ENCODE results near the gene NUDCD3. TPM values are rescaled to one million over a fixed set of nuclear protein-coding genes. Genes with fewer than 3 reads are reported as not detected.
A peak's percentile ranks its signal among the peaks of the same experiment; 100 is the strongest.

Gene NUDCD3
- total and polyA plus RNA-seq, 4 donors, result 15.4 to 30.7 (median 24.3) TPM

DNA sequence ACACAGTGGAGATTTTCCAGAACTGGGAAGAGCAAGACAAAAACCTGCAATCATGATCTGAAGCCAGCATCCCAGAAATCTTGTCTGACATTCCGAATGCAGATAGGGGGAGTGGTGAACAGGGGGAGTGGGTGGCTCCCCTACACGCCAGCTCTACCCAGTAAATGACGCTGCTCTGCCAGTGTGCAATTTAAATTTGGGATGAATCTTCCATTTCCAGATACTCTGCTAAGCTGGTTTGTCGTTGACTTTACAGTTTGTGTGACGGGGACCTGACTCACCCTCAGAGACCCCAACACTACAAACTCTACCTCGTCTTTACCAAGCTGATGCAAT lies 96.4 kb downstream of the NUDCD3 start:
- WGBS, result 97% methylated on average over 6 of the region's 6 CpGs
- H3K9me3 ChIP-seq (ENCODE audit: control insufficient read depth in 4 of 4, low read length in 3 of 4), result no peaks in the 10 kb centered on the region
- no peaks in the 10 kb centered on the region for H3K27me3 ChIP-seq (ENCODE audit: control insufficient read depth in 4 of 4, insufficient read depth in 4 of 4, low read length in 3 of 4)
- H3K27ac ChIP-seq (ENCODE audit: low read depth in 1 of 2, low read length in 2 of 2), result no peak overlapping the region
- TF ChIP-seq GABPA (IDR thresholded peaks at IDR 0.05 in 1 of 2, conservative IDR thresholded peaks at IDR 0.05 in 1 of 2) (no peak), JUND (IDR thresholded peaks at IDR 0.05) (no peak), MAX (IDR thresholded peaks at IDR 0.05) (no peak), YY1 (IDR thresholded peaks at IDR 0.05) (no peak), TAF1 (conservative IDR thresholded peaks at IDR 0.05) (no peak)
- TF ChIP-seq, protein P1, sequence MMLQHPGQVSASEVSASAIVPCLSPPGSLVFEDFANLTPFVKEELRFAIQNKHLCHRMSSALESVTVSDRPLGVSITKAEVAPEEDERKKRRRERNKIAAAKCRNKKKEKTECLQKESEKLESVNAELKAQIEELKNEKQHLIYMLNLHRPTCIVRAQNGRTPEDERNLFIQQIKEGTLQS (IDR thresholded peaks at IDR 0.05), result no peak
- TF ChIP-seq, protein P2, sequence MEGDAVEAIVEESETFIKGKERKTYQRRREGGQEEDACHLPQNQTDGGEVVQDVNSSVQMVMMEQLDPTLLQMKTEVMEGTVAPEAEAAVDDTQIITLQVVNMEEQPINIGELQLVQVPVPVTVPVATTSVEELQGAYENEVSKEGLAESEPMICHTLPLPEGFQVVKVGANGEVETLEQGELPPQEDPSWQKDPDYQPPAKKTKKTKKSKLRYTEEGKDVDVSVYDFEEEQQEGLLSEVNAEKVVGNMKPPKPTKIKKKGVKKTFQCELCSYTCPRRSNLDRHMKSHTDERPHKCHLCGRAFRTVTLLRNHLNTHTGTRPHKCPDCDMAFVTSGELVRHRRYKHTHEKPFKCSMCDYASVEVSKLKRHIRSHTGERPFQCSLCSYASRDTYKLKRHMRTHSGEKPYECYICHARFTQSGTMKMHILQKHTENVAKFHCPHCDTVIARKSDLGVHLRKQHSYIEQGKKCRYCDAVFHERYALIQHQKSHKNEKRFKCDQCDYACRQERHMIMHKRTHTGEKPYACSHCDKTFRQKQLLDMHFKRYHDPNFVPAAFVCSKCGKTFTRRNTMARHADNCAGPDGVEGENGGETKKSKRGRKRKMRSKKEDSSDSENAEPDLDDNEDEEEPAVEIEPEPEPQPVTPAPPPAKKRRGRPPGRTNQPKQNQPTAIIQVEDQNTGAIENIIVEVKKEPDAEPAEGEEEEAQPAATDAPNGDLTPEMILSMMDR (IDR thresholded peaks at IDR 0.05; ENCODE audit: low read depth, low read length, missing input control), result no peak
- H3K4me1 ChIP-seq (ENCODE audit: control insufficient read depth in 4 of 4, insufficient read depth in 4 of 4, low read length in 3 of 4), result peaks cover 0 to 4% (median 0%) of the 10 kb centered on the region in 4 donors
- H3K36me3 ChIP-seq (ENCODE audit: control insufficient read depth in 4 of 4, insufficient read depth in 3 of 4, low read depth in 1 of 4, low read length in 3 of 4), result peaks cover 5 to 33% (median 25%) of the 10 kb centered on the region in 4 donors
- H3K9ac ChIP-seq (ENCODE audit: low read depth in 1 of 2, low read length in 2 of 2), result no peak overlapping the region
- no peak for DNase-seq (ENCODE audit: low spot score)
- no peak overlapping the region for H3K4me3 ChIP-seq (ENCODE audit: low read depth in 1 of 3, low read length in 3 of 3)

- peak; percentile 20 for DNase-seq (ENCODE audit: low spot score)
- H3K36me3 ChIP-seq (ENCODE audit: control insufficient read depth in 4 of 4, insufficient read depth in 3 of 4, low read depth in 1 of 4, low read length in 3 of 4), result peaks cover 7 to 36% (median 29%) of the 10 kb centered on the region in 4 donors
Measured at GRCh38 chr7:44393238-44394111, 97.0 kb downstream of the NUDCD3 start.

More at GRCh38 chr7:44393238-44394111, 97.0 kb downstream of the NUDCD3 start:
- TF ChIP-seq RAD21 (IDR thresholded peaks at IDR 0.05) (no peak), TAF1 (conservative IDR thresholded peaks at IDR 0.05) (no peak), YY1 (IDR thresholded peaks at IDR 0.05) (no peak), RXRA (IDR thresholded peaks at IDR 0.05) (no peak), HNF4A (conservative IDR thresholded peaks at IDR 0.05) (no peak), JUND (IDR thresholded peaks at IDR 0.05) (no peak), SP1 (IDR thresholded peaks at IDR 0.05) (no peak), GABPA (IDR thresholded peaks at IDR 0.05 in 1 of 2, conservative IDR thresholded peaks at IDR 0.05 in 1 of 2) (no peak), EGR1 (IDR thresholded peaks at IDR 0.05; ENCODE audit: low read depth in 2 of 2) (no peak)
- TF ChIP-seq, protein P1 (IDR thresholded peaks at IDR 0.05), result no peak
- TF ChIP-seq, protein P2 (IDR thresholded peaks at IDR 0.05; ENCODE audit: low read depth, low read length, missing input control), result no peak
- TF ChIP-seq, protein P3, sequence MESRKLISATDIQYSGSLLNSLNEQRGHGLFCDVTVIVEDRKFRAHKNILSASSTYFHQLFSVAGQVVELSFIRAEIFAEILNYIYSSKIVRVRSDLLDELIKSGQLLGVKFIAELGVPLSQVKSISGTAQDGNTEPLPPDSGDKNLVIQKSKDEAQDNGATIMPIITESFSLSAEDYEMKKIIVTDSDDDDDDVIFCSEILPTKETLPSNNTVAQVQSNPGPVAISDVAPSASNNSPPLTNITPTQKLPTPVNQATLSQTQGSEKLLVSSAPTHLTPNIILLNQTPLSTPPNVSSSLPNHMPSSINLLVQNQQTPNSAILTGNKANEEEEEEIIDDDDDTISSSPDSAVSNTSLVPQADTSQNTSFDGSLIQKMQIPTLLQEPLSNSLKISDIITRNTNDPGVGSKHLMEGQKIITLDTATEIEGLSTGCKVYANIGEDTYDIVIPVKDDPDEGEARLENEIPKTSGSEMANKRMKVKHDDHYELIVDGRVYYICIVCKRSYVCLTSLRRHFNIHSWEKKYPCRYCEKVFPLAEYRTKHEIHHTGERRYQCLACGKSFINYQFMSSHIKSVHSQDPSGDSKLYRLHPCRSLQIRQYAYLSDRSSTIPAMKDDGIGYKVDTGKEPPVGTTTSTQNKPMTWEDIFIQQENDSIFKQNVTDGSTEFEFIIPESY (IDR thresholded peaks at IDR 0.05), result no peak
- no peak overlapping the region for H3K27ac ChIP-seq (ENCODE audit: low read depth in 1 of 2, low read length in 2 of 2)
- WGBS, result 97% methylated on average over 7 of the region's 7 CpGs
- no peak overlapping the region for H3K9ac ChIP-seq (ENCODE audit: low read depth in 1 of 2, low read length in 2 of 2)
- H3K4me3 ChIP-seq (ENCODE audit: low read depth in 1 of 3, low read length in 3 of 3), result no peak overlapping the region
- no peaks in the 10 kb centered on the region for H3K9me3 ChIP-seq (ENCODE audit: control insufficient read depth in 4 of 4, low read length in 3 of 4)
- peaks cover 0 to 4% (median 0%) of the 10 kb centered on the region in 4 donors for H3K4me1 ChIP-seq (ENCODE audit: control insufficient read depth in 4 of 4, insufficient read depth in 4 of 4, low read length in 3 of 4)
- no peaks in the 10 kb centered on the region for H3K27me3 ChIP-seq (ENCODE audit: control insufficient read depth in 4 of 4, insufficient read depth in 4 of 4, low read length in 3 of 4)

Data from liver (tissue), 9 donors.